Forelimb muscle (tissue), 1 donor: Measurements from ENCODE around the gene NET1. TPM values are rescaled to one million over a fixed set of nuclear protein-coding genes. Genes with fewer than 3 reads are reported as not detected.
A peak's percentile ranks its signal among the peaks of the same experiment; 100 is the strongest.
"Not testable (repeated sequence)": the region's sequence is repeated elsewhere in the genome, so short reads cannot be mapped to it uniquely, and the experiment has no call there.

Source experiments
- DNase-seq: peaks from one replicate; pipeline ENCODE4 v3.0.0-alpha.2; 2013; ENCODE audit warnings: low read depth
- polyA plus RNA-seq: library from polyadenylated mRNA; unstranded; fragments of 120-200 nt; gene quantifications from one replicate; pipeline ENCODE4 v1.2.1, GENCODE V29; 2013; ENCODE audit not compliant: insufficient read length

NET1 gene
- polyA plus RNA-seq, 1 donor = 95.3 TPM

GRCh38 chr10:5399332-5399731 lies 13.0 kb upstream of the NET1 start:
- no peak for DNase-seq

- no peak for DNase-seq
Measured at GRCh38 chr10:5400468-5401240, 11.7 kb upstream of the NET1 start.

GRCh38 chr10:5402798-5403197 lies 9.6 kb upstream of the NET1 start:
- no peak for DNase-seq

GRCh38 chr10:5404208-5405041 lies 7.9 kb upstream of the NET1 start, which contains the start of gene TUBAL3:
Gene TUBAL3, minus strand, starts transcription at chr10:5404828. Its CDS starts 36 bp downstream, at chr10:5404792.
- DNase-seq = no peak

GRCh38 chr10:5406918-5407317 lies 5.4 kb upstream of the NET1 start:
- no peak for DNase-seq

GRCh38 chr10:5410787-5411186 lies 1.6 kb upstream of the NET1 start:
- not testable (repeated sequence) for DNase-seq

GRCh38 chr10:5411941-5412276 lies 448 bp upstream of the NET1 start:
- DNase-seq = peak; percentile 6

GRCh38 chr10:5413012-5413938 lies 918 bp downstream of the NET1 start:
- no peak for DNase-seq

- no peak for DNase-seq
Measured at GRCh38 chr10:5416981-5417380, 4.6 kb downstream of the NET1 start.

GRCh38 chr10:5418584-5418983 lies 6.2 kb downstream of the NET1 start:
- no peak for DNase-seq

- DNase-seq = no peak
Measured at GRCh38 chr10:5419466-5420094, 7.2 kb downstream of the NET1 start.

GRCh38 chr10:5423771-5424170 lies 11.4 kb downstream of the NET1 start:
- DNase-seq = no peak

- no peak for DNase-seq
Measured at GRCh38 chr10:5424751-5425150, 12.4 kb downstream of the NET1 start.

- no peak for DNase-seq
Measured at GRCh38 chr10:5428133-5428532, 15.8 kb downstream of the NET1 start.

- DNase-seq = no peak
Measured at GRCh38 chr10:5433182-5433581, 20.8 kb downstream of the NET1 start.

GRCh38 chr10:5434017-5434753 lies 21.8 kb downstream of the NET1 start:
- DNase-seq = no peak

- no peak for DNase-seq
Measured at GRCh38 chr10:5435328-5435727, 23.0 kb downstream of the NET1 start.

- DNase-seq = no peak
Measured at GRCh38 chr10:5440206-5440605, 27.8 kb downstream of the NET1 start.

- no peak for DNase-seq
Measured at GRCh38 chr10:5441106-5441505, 28.7 kb downstream of the NET1 start.

- no peak for DNase-seq
Measured at GRCh38 chr10:5442065-5442989, 30.0 kb downstream of the NET1 start.
